Effector memory CD8-positive, alpha-beta T cell (primary cell): ENCODE data around the gene PHOSPHO1.

Source experiments
- ATAC-seq: fragments of 150-1000 bp; cut with Tn5 transposase; replicated peaks from 2 replicates; pipeline ENCODE4 v1.10.0; 2021; ENCODE audit warnings: mild to moderate bottlenecking, moderate library complexity
- DNase-seq, 3 experiments: peaks; one replicate each; pipeline ENCODE4 v3.0.0; 2021
- H3K27ac Mint-ChIP-seq, 2 donors: one replicate each; pipeline ENCODE4 v1.8.0; 2022; ENCODE audit warnings: mild to moderate bottlenecking in 2 of 2, mixed read lengths in 2 of 2, moderate library complexity in 2 of 2
- H3K27me3 Mint-ChIP-seq, 2 donors: one replicate each; pipeline ENCODE4 v1.8.0; 2022; ENCODE audit warnings: mixed read lengths in 2 of 2
- H3K36me3 Mint-ChIP-seq: one replicate; pipeline ENCODE4 v1.8.0; 2022; ENCODE audit warnings: mild to moderate bottlenecking, moderate library complexity, mixed read lengths; ENCODE audit not compliant: insufficient read depth
- H3K4me1 Mint-ChIP-seq, 2 donors: one replicate each; pipeline ENCODE4 v1.8.0; 2022; ENCODE audit warnings: low read depth in 2 of 2, mixed read lengths in 2 of 2
- H3K4me3 Mint-ChIP-seq, 2 donors: one replicate each; pipeline ENCODE4 v1.8.0; 2022; ENCODE audit warnings: mild to moderate bottlenecking in 2 of 2, mixed read lengths in 2 of 2, moderate library complexity in 2 of 2
- H3K9me3 Mint-ChIP-seq, 2 donors: one replicate each; pipeline ENCODE4 v1.8.0; 2022; ENCODE audit warnings: mixed read lengths in 2 of 2

Gene PHOSPHO1

GRCh38 chr17:49223168-49223516 is 7.4 kb downstream of the PHOSPHO1 start:
- Mint-ChIP-seq H3K27me3 (no peaks in the 10 kb centered on the region), H3K4me3 (peak overlapping the region; percentile 84 to 88), H3K27ac (peak overlapping the region; percentile 49 to 74), H3K9me3 (no peaks in the 10 kb centered on the region), H3K4me1 (peaks cover 51 to 59% of the 10 kb centered on the region in 2 donors), H3K36me3 (peaks cover 58% of the 10 kb centered on the region)
- ATAC-seq (no peak), DNase-seq (no peak)

- peak overlapping the region; percentile 89 to 93 for H3K27ac Mint-ChIP-seq
- peaks cover 80% of the 10 kb centered on the region for H3K36me3 Mint-ChIP-seq
- H3K4me1 Mint-ChIP-seq, result peaks cover 65 to 67% of the 10 kb centered on the region in 2 donors
- H3K27me3 Mint-ChIP-seq, result no peaks in the 10 kb centered on the region
- no peaks in the 10 kb centered on the region for H3K9me3 Mint-ChIP-seq
- H3K4me3 Mint-ChIP-seq, result peak overlapping the region; percentile 87 to 99
- no peak for DNase-seq
- no peak for ATAC-seq
These were observed 10.6 kb downstream of the PHOSPHO1 start for GRCh38 chr17:49219987-49220386.

- Mint-ChIP-seq H3K4me3 (peak overlapping the region; percentile 87 to 99), H3K36me3 (peaks cover 81% of the 10 kb centered on the region), H3K27ac (peak overlapping the region; percentile 89 to 93), H3K27me3 (no peaks in the 10 kb centered on the region), H3K9me3 (no peaks in the 10 kb centered on the region), H3K4me1 (peaks cover 66 to 67% of the 10 kb centered on the region in 2 donors)
- peak; percentile 68 for ATAC-seq
- peak; percentile 60 to 71 (median 66) for DNase-seq
These were observed 11.4 kb downstream of the PHOSPHO1 start for GRCh38 chr17:49218941-49219913.

- no peaks in the 10 kb centered on the region for H3K27me3 Mint-ChIP-seq
- peak; percentile 81 for ATAC-seq
- H3K9me3 Mint-ChIP-seq, result no peaks in the 10 kb centered on the region
- H3K27ac Mint-ChIP-seq, result peak overlapping the region; percentile 89 to 93
- peaks cover 67% of the 10 kb centered on the region in 2 donors for H3K4me1 Mint-ChIP-seq
- H3K36me3 Mint-ChIP-seq, result peaks cover 76% of the 10 kb centered on the region
- peak overlapping the region; percentile 87 to 99 for H3K4me3 Mint-ChIP-seq
- DNase-seq, result peak; percentile 76 to 79 (median 77)
These were observed 12.8 kb downstream of the PHOSPHO1 start for GRCh38 chr17:49217651-49218413.

- H3K36me3 Mint-ChIP-seq, result peaks cover 69% of the 10 kb centered on the region
- ATAC-seq, result no peak
These were observed 13.5 kb downstream of the PHOSPHO1 start for GRCh38 chr17:49216953-49217650.

GRCh38 chr17:49216482-49216881 is 14.1 kb downstream of the PHOSPHO1 start:
- no peak for ATAC-seq
- Mint-ChIP-seq H3K36me3 (peaks cover 67% of the 10 kb centered on the region), H3K4me3 (peak overlapping the region; percentile 87 to 99), H3K4me1 (peaks cover 69 to 76% of the 10 kb centered on the region in 2 donors), H3K27ac (peak overlapping the region; percentile 89 to 93), H3K27me3 (no peaks in the 10 kb centered on the region), H3K9me3 (no peaks in the 10 kb centered on the region)
- DNase-seq, result no peak

More at GRCh38 chr17:49216953-49217650, 13.5 kb downstream of the PHOSPHO1 start:
- DNase-seq, result no peak
- H3K9me3 Mint-ChIP-seq, result no peaks in the 10 kb centered on the region
- peaks cover 68 to 73% of the 10 kb centered on the region in 2 donors for H3K4me1 Mint-ChIP-seq
- peak overlapping the region; percentile 87 to 99 for H3K4me3 Mint-ChIP-seq
- H3K27me3 Mint-ChIP-seq, result no peaks in the 10 kb centered on the region
- peak overlapping the region; percentile 89 to 93 for H3K27ac Mint-ChIP-seq

GRCh38 chr17:49214676-49215360 is 15.8 kb downstream of the PHOSPHO1 start:
- peaks cover 63% of the 10 kb centered on the region for H3K36me3 Mint-ChIP-seq
- peak overlapping the region; percentile 97 to 99 for H3K4me3 Mint-ChIP-seq
- DNase-seq, result no peak
- H3K27ac Mint-ChIP-seq, result peak overlapping the region; percentile 84 to 97
- H3K27me3 Mint-ChIP-seq, result no peaks in the 10 kb centered on the region
- no peaks in the 10 kb centered on the region for H3K9me3 Mint-ChIP-seq
- peaks cover 80 to 86% of the 10 kb centered on the region in 2 donors for H3K4me1 Mint-ChIP-seq
- ATAC-seq, result no peak

GRCh38 chr17:49213847-49214246 is 16.7 kb downstream of the PHOSPHO1 start:
- Mint-ChIP-seq H3K27ac (peak overlapping the region; percentile 84 to 97), H3K9me3 (no peaks in the 10 kb centered on the region)

GRCh38 chr17:49213399-49213798 is 17.2 kb downstream of the PHOSPHO1 start:
- H3K4me1 Mint-ChIP-seq, result peaks cover 81 to 87% of the 10 kb centered on the region in 2 donors
- no peak for DNase-seq

More at GRCh38 chr17:49213847-49214246, 16.7 kb downstream of the PHOSPHO1 start:
- Mint-ChIP-seq H3K27me3 (no peaks in the 10 kb centered on the region), H3K4me1 (peaks cover 80 to 86% of the 10 kb centered on the region in 2 donors), H3K4me3 (peak overlapping the region; percentile 97 to 99), H3K36me3 (peaks cover 53% of the 10 kb centered on the region)
- ATAC-seq, result no peak
- no peak for DNase-seq

GRCh38 chr17:49210158-49211029 is 20.2 kb downstream of the PHOSPHO1 start, which contains the start of the genes ABI3 and GNGT2:
Gene ABI3, plus strand, starts transcription at chr17:49210707. Its CDS starts 18 bp downstream, at chr17:49210725.
Gene GNGT2, minus strand, starts transcription at chr17:49210574. Its CDS starts 3,152 bp downstream, at chr17:49207422.
- peaks cover 66 to 72% of the 10 kb centered on the region in 2 donors for H3K4me1 Mint-ChIP-seq
- H3K27ac Mint-ChIP-seq, result peak within 1 kb of the TSS; percentile 63 to 97
- no peaks in the 10 kb centered on the region for H3K9me3 Mint-ChIP-seq
- no peaks in the 10 kb centered on the region for H3K27me3 Mint-ChIP-seq
- H3K36me3 Mint-ChIP-seq, result peaks cover 33% of the 10 kb centered on the region
- DNase-seq (peak; percentile 46 to 52 (median 51)), ATAC-seq (peak; percentile 72)
- H3K4me3 Mint-ChIP-seq, result peak within 1 kb of the TSS; percentile 97 to 99

More at GRCh38 chr17:49213399-49213798, 17.2 kb downstream of the PHOSPHO1 start:
- peak overlapping the region; percentile 84 to 97 for H3K27ac Mint-ChIP-seq
- peaks cover 49% of the 10 kb centered on the region for H3K36me3 Mint-ChIP-seq
- H3K4me3 Mint-ChIP-seq, result peak overlapping the region; percentile 97 to 99
- no peaks in the 10 kb centered on the region for H3K27me3 Mint-ChIP-seq
- ATAC-seq, result no peak
- no peaks in the 10 kb centered on the region for H3K9me3 Mint-ChIP-seq

GRCh38 chr17:49209061-49209571 is 21.5 kb downstream of the PHOSPHO1 start:
- peak; percentile 70 for ATAC-seq
- Mint-ChIP-seq H3K36me3 (peaks cover 23% of the 10 kb centered on the region), H3K27me3 (no peaks in the 10 kb centered on the region), H3K9me3 (no peaks in the 10 kb centered on the region), H3K27ac (peak overlapping the region; percentile 63 to 97), H3K4me3 (peak overlapping the region; percentile 97 to 99), H3K4me1 (peaks cover 55 to 71% of the 10 kb centered on the region in 2 donors)
- peak in 2 of 3 experiments; percentile 36 for DNase-seq
